GM19239 (cell line): Measurements from ENCODE around the gene CUL1.
A peak's percentile ranks its signal among the peaks of the same experiment; 100 is the strongest.

Experiments used
- DNase-seq: peaks from one replicate; pipeline ENCODE4 v3.0.0; 2011; ENCODE audit warnings: low spot score; ENCODE audit not compliant: insufficient read length
- FAIRE-seq: peaks from 2 replicates; lab custom pipeline; 2011; peaks lifted over from hg19 to GRCh38; lab: Jason Lieb, UNC

CUL1 gene

DNA sequence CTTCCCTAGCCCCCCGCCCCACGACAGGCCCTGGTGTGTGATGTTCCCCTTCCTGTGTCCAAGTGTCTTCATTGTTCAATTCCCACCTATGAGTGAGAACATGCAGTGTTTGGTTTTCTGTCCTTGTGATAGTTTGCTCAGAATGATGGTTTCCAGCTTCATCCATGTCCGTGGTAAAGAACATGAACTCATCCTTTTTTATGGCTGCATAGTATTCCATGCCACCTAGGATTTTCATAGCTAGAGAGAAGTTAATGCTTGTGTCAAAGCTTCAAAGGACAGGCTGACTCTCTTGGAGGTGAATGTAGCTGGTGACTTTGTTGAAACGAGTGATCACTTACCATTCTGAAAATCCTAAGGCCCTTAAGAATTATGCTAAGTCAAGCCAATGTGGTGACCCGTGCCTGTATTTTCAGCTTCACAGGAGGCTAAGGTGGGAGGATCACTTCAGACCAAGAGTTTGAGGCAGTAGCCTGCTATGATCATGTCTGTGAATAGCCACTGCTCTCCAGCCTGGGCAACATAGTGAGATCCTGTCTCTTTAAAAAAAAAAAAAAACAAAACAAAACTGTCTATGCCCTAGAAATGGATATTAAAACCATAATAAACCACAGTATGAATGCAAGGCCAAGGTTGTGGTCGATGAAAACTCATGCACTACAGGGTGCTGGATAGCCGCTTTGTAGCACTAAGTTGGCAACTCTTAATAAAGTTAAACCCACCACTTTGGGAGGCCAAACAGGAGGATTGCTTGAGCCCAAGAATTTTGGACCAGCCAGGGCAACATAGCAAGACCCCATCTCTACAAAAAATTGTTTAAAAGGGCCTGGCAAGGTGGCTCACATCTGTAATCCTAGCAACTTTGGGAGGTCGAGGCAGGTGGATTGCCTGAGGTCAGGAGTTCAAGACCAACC lies 52.0 kb downstream of the CUL1 start:
- DNase-seq (no peak), FAIRE-seq (peak; percentile 39)

DNA sequence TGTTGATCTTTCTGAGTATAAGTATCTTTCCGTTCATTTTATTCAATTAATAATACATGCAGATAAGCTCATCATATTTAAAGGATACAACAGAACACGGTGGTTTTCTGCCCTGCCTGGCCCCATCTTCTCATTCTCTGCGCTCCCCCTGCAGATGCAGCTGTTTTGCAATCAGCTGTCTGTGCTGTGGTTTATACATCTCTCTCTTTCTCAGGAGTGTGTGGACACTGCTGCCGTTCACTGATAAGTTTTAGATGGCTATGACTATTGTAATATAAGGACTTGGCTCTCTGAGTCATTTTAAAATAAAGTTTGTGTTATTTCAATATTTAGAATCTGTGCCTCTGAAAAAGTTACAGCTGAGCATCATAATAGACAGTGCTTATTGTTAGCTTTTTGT lies 54.5 kb downstream of the CUL1 start:
- FAIRE-seq, result no peak
- no peak for DNase-seq

DNA sequence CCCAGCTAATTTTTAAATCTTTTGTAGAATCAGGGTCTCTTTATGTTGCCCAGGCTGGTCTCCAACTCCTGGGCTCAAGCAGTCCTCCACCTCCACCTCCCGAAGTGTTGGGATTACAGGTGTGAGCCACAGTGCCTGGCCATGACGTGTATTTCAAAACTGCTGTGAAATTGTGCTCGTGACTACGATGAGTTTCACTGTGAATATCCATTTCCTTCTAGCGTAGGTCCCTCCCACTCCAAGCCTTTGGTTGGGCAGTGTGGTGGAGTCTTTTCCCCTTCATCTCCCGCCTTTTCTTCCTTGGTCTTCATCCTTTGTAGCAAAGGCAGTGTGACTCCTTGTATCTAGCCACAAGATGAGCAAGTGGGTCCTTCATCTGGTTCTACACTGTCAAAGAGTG lies 56.2 kb downstream of the CUL1 start:
- no peak for FAIRE-seq
- DNase-seq, result no peak

DNA sequence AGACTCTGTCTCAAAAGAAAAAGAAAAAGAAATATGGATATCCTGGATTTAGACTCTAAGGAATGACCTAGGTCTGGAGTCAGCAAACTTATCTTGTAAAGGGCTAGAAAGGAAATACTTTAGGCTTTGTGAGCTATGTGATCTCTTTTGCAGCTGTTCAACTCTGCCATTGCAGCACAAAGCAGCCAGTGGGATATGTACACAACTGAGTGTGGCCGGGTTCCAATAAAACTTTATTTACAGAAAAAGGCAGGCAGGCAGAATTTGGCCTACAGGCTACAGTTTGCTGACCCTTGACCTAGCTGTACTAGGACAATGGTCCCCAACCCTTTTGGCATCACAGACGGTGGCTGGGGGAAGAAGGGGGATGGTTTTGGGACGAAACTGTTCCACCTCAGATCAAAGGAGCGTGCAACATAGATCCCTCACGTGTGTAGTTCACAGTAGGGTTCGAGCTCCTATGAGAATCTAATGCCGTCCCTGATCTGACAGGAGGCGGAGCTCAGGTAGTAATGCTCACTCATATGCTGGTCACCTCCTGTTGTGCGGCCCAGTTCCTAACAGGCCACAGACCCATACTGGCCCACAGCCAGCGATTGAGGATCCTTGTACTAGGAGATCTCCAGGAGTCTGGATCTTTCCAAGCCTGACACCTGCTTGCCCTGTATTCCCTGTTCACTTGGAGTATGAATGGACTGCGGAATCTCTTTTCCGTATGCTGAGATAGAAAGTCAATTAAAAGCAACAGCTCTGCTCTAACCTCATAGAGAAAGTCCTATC lies 63.0 kb downstream of the CUL1 start:
- DNase-seq (no peak), FAIRE-seq (no peak)

DNA sequence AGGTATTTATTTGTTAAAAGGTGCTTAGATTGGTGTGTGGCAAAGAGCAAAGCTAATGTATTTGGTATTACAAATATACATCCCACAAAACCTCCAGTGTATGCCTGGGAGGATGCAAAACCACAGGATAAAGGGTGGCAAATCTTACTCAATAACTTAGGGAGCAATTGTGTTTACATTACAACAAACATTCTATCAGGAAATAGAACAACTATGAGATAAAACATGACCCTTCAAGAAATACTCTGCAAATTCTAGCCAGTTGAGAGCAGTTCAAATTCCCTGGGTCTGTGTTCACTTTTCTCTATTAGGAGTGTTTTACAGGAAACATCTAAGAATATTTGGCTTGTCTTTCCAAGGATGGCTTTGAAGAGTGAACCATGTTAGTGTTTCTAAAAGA lies 64.9 kb downstream of the CUL1 start:
- FAIRE-seq, result no peak
- DNase-seq, result no peak

DNA sequence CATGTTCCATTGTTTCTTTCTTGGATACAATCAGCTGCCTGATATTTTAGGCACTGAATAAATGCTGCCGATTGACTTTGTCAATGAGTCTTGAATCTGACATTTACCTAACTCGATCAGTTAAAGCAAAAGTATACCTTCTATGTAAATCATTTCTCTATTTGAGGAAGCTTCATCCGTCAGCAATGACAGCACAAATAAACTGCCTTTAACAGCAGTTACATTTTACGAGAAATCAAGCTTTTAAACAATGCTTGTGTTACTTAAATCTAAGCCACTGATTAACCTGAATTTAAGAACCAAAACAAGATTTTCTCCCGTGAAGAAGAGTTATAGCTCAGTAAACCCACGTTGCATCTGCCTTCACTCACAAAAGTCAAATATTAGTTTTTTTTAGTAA lies 71.3 kb downstream of the CUL1 start:
- FAIRE-seq, result no peak
- DNase-seq, result no peak

DNA sequence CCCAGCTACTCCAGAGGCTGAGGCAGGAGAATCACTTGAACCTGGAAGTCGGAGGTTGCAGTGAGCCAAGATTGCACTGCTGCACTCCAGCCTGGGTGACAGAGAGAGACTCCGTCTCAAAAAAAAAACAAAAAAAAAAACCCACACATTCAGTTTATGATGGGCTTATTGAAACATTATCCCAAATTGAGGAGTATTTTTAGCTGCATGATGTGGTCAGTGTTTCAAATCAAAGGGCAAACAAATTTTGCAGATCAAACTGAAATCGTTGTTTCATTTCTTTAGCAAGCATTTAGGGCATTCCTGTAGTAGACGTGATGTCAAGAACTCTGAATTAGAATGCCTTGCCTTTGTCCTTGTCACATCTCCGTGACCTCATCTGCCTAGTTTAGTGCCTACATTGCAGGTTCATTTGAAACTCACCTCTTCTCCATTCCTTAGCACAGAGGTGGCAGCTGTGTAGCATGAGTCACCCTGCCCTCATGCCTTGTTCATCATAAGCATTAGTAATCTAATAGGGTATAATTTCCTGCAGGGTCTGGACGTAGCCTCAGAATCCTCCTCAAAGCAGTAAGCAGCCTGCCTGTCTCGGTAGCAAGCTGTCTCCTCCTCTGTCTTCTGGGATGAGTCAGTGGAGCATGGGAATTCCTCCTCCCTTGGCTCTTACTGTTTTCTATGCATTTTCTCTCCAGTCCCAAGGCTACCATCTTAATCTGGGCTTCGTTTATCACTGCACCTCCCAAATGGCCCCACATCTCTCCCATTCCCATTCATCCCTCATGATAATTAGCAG lies 73.8 kb downstream of the CUL1 start:
- no peak for FAIRE-seq

DNA sequence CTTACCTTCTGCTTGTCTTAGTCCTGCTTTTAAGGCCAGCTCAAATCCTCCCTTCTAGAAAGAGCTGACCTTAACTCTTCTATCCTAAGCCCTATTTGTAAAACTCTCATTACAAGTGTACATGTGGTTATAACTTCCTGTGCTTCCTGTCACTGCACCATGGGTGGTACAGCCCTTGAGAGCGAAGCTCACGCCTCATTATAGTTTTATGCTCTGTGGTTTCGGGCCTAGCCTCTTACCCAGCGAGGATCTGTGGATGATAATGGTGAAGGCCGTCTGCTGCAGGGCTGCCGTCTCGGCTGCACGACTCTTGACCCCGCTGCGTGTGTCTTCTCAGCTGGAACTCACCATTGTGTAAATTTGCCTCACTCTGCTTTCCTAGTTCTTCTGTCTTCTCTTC lies 74.6 kb downstream of the CUL1 start:
- FAIRE-seq (peak; percentile 70), DNase-seq (peak; percentile 16)

More for the DNA sequence above, 73.8 kb downstream of the CUL1 start:
- no peak for DNase-seq

DNA sequence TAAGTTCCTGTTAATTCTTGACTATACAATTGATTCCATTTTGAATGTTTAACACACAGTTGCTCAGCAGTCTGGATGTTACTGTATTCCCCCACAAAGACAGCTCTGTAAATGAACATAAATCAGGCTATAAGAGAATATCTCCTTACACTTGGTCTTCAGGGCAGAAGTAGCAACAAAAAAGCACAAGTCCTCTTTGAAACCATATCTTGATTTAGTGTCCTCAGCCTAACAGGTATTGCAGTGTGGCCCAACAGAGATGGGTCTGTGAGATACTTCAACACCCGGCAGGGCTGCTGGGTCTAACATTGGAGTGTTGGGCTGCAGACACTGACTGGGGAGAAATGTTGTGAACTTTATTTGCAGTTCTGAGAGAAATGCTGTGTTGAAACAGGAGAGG lies 75.8 kb downstream of the CUL1 start:
- no peak for FAIRE-seq

DNA sequence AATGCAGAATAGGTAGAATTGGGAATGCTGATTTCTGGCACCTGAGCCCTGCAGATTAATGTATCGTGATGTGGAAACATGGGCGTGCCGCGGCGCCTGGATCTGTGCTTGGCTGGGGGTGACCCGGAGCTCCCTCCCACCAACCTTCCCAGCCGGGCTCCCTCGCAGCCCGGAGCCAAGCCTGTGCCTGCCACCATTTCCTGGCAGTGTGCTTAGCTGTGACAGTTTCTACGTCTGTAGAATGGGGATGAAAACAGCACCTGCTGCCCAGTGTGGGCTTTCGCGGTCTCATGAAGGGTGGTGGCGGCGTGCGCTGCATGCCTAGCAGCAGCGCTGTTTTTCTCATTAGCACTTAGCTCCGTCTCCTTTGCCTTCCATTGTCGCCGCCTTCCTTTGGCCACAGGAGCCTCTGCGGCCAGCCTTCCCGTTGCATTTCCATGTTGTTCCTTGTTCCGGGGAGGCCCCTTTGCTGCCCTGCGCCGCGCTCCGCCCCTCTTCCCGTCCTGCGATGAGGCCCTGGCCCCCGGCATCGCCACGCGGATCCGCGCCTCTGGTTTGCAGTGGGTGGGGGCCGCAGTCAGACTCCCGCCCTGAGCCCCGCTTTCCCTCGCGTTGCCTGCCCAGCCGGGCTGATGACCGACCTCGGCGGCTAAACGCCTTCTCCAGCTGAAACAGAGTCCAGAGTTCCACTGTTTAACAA lies 84.2 kb downstream of the CUL1 start:
- no peak for FAIRE-seq

More for the DNA sequence above, 75.8 kb downstream of the CUL1 start:
- DNase-seq, result no peak

DNA sequence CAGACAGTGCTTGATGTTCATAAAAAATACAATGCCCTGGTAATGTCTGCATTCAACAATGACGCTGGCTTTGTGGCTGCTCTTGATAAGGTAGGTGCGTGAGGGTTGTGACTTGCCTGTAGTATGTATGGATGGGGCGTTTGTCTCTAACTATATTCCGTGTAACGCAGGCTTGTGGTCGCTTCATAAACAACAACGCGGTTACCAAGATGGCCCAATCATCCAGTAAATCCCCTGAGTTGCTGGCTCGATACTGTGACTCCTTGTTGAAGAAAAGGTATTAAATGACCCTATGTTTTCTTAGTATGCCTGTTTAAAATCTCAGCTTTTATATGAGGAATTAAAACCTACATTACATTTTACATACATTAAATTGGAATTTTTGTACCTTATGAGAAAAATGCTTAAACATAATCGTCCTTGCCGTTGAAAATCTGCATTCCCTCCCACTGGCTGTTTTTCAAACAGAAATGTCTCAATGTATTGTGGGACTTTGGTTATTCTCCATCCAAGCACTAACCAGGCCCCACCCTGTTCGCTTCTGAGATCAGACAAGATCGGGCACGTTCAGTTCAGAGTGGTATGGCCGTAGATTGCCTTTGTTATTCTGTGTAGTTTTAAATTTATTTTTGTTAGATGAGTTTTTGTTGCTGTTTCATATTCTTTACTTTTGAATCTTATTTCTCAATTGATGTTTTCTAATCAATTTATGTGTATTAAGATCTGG lies 85.3 kb downstream of the CUL1 start:
- DNase-seq, result no peak

More for the DNA sequence above, 84.2 kb downstream of the CUL1 start:
- no peak for DNase-seq

DNA sequence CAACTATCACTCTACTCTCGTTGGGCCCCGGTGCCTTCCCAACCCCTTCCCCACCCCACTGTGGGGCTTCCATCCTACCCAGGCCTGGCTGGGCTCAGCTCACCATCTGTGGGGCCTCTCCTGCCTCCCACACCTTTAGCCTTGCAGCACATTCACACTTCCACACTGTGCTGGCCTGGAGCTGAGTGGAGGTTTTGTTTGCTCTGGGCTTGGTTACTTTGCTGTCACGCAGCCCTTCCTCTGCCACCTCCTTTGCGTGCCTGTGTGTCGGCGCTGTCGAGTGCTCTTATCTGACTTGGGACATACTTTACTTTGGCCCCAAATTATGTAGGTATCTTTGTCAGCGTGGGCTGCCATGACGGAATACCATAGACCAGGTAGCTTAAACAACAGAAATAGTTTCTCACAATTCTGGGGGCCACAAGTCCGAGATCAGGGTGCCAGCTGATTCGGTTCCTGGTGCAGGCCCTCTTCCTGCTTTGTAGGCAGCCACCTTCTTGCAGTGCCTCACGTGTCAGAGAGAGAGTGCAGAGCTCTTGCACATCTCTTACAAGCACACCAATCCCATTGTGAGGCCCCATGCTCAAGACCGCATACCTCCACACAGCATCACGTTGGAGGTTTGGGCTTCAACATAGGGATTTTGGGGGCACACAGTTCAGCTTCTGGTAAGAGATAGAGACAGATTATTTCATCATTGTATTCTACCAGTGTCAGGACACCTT lies 89.0 kb downstream of the CUL1 start:
- FAIRE-seq (no peak), DNase-seq (no peak)

More for the DNA sequence above, 85.3 kb downstream of the CUL1 start:
- no peak for FAIRE-seq

DNA sequence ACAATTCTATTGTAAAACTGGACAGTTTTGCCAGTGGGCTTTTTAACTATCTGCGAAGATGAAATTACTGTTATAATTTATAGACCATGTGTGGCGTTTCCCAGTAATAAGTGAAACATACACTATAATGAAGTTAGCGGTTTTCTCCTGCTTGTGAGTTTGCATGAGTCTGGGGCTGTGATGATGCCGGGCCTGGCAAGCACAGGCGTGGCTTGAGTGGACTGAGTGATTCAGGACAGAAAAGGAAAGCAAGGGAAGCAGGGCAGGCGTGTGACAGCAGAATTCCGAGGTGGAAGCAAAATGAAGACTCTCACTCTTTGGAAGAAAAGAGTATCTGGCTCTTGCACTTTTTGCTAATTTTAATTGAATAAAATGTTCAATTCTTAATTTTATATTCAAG lies 90.5 kb downstream of the CUL1 start:
- FAIRE-seq, result no peak
- DNase-seq, result no peak

DNA sequence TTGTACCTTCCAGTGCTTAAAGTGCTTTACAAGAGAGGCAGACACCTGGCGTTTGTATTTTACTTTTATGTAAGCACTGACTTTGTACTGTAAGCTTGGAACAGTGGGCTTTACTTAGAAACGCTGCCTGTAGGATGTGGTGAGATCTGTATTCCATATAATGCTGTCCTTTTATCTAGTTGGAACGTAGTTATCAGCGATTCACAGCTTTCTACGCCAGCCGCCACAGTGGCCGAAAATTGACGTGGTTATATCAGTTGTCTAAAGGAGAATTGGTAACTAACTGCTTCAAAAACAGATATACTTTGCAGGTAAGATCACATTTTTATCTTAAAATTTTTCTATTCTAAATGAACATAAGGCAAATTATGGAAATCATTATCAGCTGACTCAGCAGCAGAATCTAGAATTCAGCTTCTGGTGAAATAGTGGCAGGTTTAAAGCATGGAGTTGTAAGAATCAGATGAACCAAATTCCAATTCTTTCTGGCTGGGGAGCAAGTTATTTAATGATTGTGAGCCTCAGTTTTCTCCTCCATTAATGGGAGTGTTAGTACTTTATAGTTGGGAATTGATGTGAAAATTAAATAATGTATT lies 91.5 kb downstream of the CUL1 start:
- no peak for FAIRE-seq
- no peak for DNase-seq

DNA sequence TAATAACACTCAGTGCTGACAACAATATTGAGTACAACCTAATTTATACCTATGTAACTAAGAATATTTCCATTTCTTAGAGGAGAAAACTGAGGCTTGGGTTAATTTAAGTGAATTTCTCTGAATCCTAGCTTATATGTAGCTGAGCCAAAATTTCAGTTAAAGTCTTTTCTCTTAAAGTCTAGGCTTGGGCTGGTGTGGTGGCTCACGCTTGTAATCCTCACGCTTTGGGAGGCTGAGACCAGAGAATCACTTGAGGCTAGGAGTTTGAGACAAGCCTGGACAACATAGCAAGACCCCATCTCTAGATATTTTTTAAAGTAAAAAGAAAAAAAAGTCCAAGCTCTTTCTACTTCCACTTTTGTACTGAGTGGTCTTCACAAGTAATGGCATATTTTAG lies 92.1 kb downstream of the CUL1 start:
- DNase-seq, result no peak
- FAIRE-seq, result no peak

DNA sequence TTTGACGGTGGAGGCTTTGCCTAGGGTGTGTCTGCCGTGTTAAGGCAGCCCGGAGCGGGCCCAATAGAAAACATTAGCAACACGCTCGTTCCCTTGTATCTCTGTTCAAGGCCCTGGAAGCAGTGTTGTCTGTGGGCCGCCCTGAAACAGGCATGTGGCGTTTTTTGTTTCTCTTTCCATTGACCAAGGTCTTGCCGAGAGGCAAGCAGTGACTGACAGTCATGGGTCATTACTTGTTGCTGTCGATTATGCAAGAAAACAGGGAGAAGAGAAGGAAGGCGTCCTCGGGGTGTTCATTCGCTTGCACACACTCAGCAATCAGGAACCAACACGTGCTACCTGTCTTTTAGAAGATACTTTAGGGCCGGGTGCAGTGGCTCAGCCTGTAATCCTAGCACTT lies 92.8 kb downstream of the CUL1 start:
- DNase-seq (no peak), FAIRE-seq (no peak)

DNA sequence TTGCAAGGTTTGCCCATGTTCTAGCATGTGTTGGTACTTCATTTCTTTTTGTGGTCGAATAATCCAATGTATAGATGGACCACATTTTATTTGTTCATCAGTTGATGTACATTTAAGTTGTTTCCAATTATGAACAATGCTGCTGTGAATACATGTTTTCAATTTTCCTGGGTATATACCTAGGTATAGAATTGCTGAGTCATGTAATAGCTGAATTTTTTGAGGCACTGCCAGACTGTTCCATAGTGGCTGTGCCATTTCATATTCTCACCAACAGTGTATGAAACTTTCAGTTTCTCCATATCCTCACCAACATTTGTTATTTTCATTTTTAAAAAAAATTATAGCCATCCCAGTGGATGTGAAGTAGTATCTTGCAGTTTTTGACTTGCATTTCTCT lies 94.9 kb downstream of the CUL1 start:
- FAIRE-seq, result no peak
- no peak for DNase-seq

DNA sequence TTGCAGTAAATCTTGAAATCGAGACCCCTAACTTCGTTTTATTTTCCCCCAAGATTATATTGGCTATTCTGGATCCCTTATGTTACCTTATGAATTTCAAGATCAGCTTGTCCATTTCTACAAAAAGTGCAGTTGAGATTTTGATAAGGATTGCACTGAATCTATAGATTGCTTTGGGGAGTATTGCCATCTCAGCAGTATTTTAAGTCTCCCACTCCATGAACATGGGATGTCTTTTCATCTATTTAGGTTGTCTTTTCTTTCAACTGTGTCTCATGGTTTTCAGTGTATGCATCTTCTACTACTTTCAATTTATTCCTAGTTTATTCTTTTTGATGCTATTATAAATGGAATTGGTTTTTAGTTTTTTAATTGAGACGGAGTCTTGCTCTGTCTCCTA lies 95.8 kb downstream of the CUL1 start:
- FAIRE-seq (no peak), DNase-seq (no peak)
